ENCODE results near the gene ERGIC1. TPM values are rescaled to one million over a fixed set of nuclear protein-coding genes. Genes with fewer than 3 reads are reported as not detected.

Gene ERGIC1
- total and polyA plus RNA-seq, 10 of the 15 experiments (the other 5 are each of a cell fraction or from before 2014, with no cell fraction given), result 8.8 to 104 (median 76.3) TPM

- no peak for TF ChIP-seq REST (IDR thresholded peaks at IDR 0.05; ENCODE audit: low read depth, low read length)
These were observed 42.2 kb upstream of the ERGIC1 start (continued) for GRCh38 chr5:172791726-172792445.

- H3K4me2 ChIP-seq (ENCODE audit: control insufficient read depth, insufficient read depth), result no peak overlapping the region
- no peak for FAIRE-seq
- ChIA-PET POLR2A (interaction anchor here (2.7 kb wide), 1 partner anchor 15 kb away, joined by 9 read pairs; no protein-coding TSS in a partner anchor), RAD21 (ENCODE audit: unreplicated experiment) (interaction anchor here (0.6 kb wide), 1 partner anchor 13 kb away, joined by 4 read pairs; no protein-coding TSS in a partner anchor), SMC1A (ENCODE audit: uncharacterized antibody, unreplicated experiment) (interaction anchor here (0.9 to 1.2 kb wide), 2 partner anchors 15 to 43 kb away, joined by 3 to 5 read pairs; no protein-coding TSS in a partner anchor), CTCF (interaction anchor here (0.6 kb wide), 1 partner anchor 28 kb away, joined by 3 read pairs; no protein-coding TSS in a partner anchor)
- H3K27ac ChIP-seq (ENCODE audit: control insufficient read depth, insufficient read depth), result no peak overlapping the region; the same call in 1 of the 2 replicates
- no peak for TF ChIP-seq ZZZ3 (IDR thresholded peaks at IDR 0.05; ENCODE audit: control insufficient read depth, insufficient read length, low read depth)
- no peak for TF ChIP-seq ZSCAN29 (IDR thresholded peaks at IDR 0.05)
- TF ChIP-seq BMI1 (IDR thresholded peaks at IDR 0.05; ENCODE audit: borderline replicate concordance), result no peak
- TF ChIP-seq E4F1 (IDR thresholded peaks at IDR 0.05; ENCODE audit: borderline replicate concordance, partially characterized antibody), result no peak
- TF ChIP-seq ETV6 (conservative IDR thresholded peaks at IDR 0.05 in 1 of 2, IDR thresholded peaks at IDR 0.05 in 1 of 2; ENCODE audit: borderline replicate concordance in 1 of 2, low read depth in 1 of 2), result no peak
- no peak for TF ChIP-seq BHLHE40 (IDR thresholded peaks at IDR 0.05; ENCODE audit: borderline replicate concordance in 1 of 2, low read depth in 2 of 2, low read length in 1 of 2)
- no peak for TF ChIP-seq TCF7 (IDR thresholded peaks at IDR 0.05; ENCODE audit: borderline replicate concordance)
- no peak overlapping the region for H2AFZ ChIP-seq (ENCODE audit: control insufficient read depth, low read depth, low read length)
- WGBS (ENCODE audit: insufficient coverage, insufficient replicate concordance, low lambda C conversion rate, missing lambda C conversion rate), result 83% methylated on average over 13 of the region's 13 CpGs
- no peaks in the 10 kb centered on the region for H3K79me2 ChIP-seq (ENCODE audit: control insufficient read depth, insufficient read depth, low read length)
- BruUV-seq (replicated peaks), result no TSS peak
- H3K9ac ChIP-seq (ENCODE audit: control insufficient read depth, insufficient read depth, low read length), result no peak overlapping the region
- H3K4me1 ChIP-seq (ENCODE audit: control insufficient read depth, insufficient read depth, low read length), result peaks cover 25% of the 10 kb centered on the region
- ATAC-seq, result no peak
- peaks cover 5% of the 10 kb centered on the region; the same call in 2 of the 3 replicates for H3K9me3 ChIP-seq (replicated peaks; ENCODE audit: control insufficient read depth, insufficient read depth, low read length)
- DNase-seq (ENCODE audit: low read depth, low spot score), result no peak
- in situ Hi-C loops (cut with MboI), result no loop called here
- H3K36me3 ChIP-seq (ENCODE audit: control insufficient read depth in 2 of 2, insufficient read depth in 2 of 2, low read length in 1 of 2), result no peaks in the 10 kb centered on the region
- no peaks in the 10 kb centered on the region for H4K20me1 ChIP-seq (ENCODE audit: control insufficient read depth, insufficient read depth)
- no peaks in the 10 kb centered on the region for H3K27me3 ChIP-seq (replicated peaks in 1 of 2; ENCODE audit: control insufficient read depth in 2 of 2, insufficient read depth in 2 of 2, low read length in 1 of 2)
- H3K4me3 ChIP-seq, result no peak overlapping the region
- intact Hi-C loops (cut with micrococcal nuclease; ENCODE audit: unreplicated experiment), result no loop called here
These were observed 41.1 kb upstream of the ERGIC1 start for GRCh38 chr5:172792701-172793570.
